Omental fat pad (tissue), 4 donors: ENCODE results near the gene PAIP1. TPM values are rescaled to one million over a fixed set of nuclear protein-coding genes. Genes with fewer than 3 reads are reported as not detected.
"Not testable (repeated sequence)": the region's sequence is repeated elsewhere in the genome, so short reads cannot be mapped to it uniquely, and the experiment has no call there.

Experiments used
- ATAC-seq: fragments of 150-250 bp; one replicate; pipeline ENCODE4 v1.9.1; 2016; ENCODE audit warnings: mild to moderate bottlenecking, moderate library complexity; ENCODE audit not compliant: low FRiP score
- DNase-seq: peaks from one replicate; pipeline ENCODE4 v3.0.0-alpha.2; 2019; ENCODE audit warnings: low spot score
- CTCF ChIP-seq, 3 donors: fragments of 450-650 bp; IDR thresholded peaks; one replicate each; pipeline ENCODE4 v1.5.1; 2016 to 2017; ENCODE audit warnings: antibody characterized with exemption in 3 of 3, mild to moderate bottlenecking in 3 of 3, moderate library complexity in 2 of 3
- total RNA-seq, 4 donors: library from RNA; depleted of rRNA; stranded (reverse); fragments of >200 nt; gene quantifications; one replicate each; pipeline ENCODE4 v1.1.0, GENCODE V29; 2016

The PAIP1 gene
- total RNA-seq, 4 donors from 2014 or later: 75.2 to 99.5 (median 79.3) TPM

GRCh38 chr5:43581398-43581797, 24.5 kb upstream of the PAIP1 start:
- no peak for TF ChIP-seq CTCF (IDR thresholded peaks at IDR 0.05)
- ATAC-seq (no peak), DNase-seq (no peak)

GRCh38 chr5:43580402-43581210, 23.7 kb upstream of the PAIP1 start:
- not testable (repeated sequence) for ATAC-seq, DNase-seq

- DNase-seq (no peak), ATAC-seq (no peak)
- no peak for TF ChIP-seq CTCF (IDR thresholded peaks at IDR 0.05)
Measured at GRCh38 chr5:43573058-43573457, 16.2 kb upstream of the PAIP1 start.

GRCh38 chr5:43572357-43572756, 15.5 kb upstream of the PAIP1 start:
- ATAC-seq: no peak
- no peak for DNase-seq
- no peak for TF ChIP-seq CTCF (IDR thresholded peaks at IDR 0.05)

GRCh38 chr5:43571237-43571636, 14.4 kb upstream of the PAIP1 start:
- DNase-seq (no peak), ATAC-seq (no peak)
- TF ChIP-seq CTCF (IDR thresholded peaks at IDR 0.05): no peak

- ATAC-seq: no peak
- DNase-seq: no peak
- no peak for TF ChIP-seq CTCF (IDR thresholded peaks at IDR 0.05)
Measured at GRCh38 chr5:43570450-43571158, 13.7 kb upstream of the PAIP1 start.

GRCh38 chr5:43569236-43569746, 12.4 kb upstream of the PAIP1 start:
- TF ChIP-seq CTCF (IDR thresholded peaks at IDR 0.05): no peak
- DNase-seq (no peak), ATAC-seq (no peak)
